Retinal pigment epithelial cell (primary cell): ENCODE data around the gene FJX1.
A peak's percentile ranks its signal among the peaks of the same experiment; 100 is the strongest.

Source experiments
- DNase-seq: peaks from one replicate; pipeline ENCODE4 v3.0.0-alpha.2; 2010; ENCODE audit warnings: low read depth
- H3K4me3 ChIP-seq: 2 replicates; pipeline ENCODE4 v1.5.1; 2011; ENCODE audit warnings: mild to moderate bottlenecking, low read length, control low read depth, moderate library complexity
- TF ChIP-seq, protein P1 (sequence below): conservative IDR thresholded peaks from 2 replicates; pipeline ENCODE4 v1.5.1; 2011; ENCODE audit warnings: low read depth, low read length, control low read depth, inconsistent platforms

The FJX1 gene

DNA sequence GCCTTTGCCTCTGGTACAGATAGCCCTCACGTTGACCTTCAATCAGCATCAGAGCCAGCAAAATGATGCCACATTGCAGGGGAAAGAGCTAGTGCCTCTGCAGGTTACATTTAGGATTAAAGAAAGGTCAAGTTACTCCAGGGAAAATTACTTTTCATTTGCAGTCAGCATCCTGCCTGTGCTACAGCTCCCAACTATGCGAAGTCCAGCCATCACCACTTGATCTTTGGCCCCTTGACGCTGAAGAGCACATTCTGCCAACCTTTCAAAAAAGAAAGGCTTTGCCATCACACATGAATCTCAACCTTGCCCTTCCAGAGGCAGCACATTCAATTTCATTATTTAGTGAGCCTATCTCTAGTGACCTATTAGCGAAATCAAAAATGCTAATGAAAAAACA lies 11.3 kb downstream of the FJX1 start:
- TF ChIP-seq, protein P1, sequence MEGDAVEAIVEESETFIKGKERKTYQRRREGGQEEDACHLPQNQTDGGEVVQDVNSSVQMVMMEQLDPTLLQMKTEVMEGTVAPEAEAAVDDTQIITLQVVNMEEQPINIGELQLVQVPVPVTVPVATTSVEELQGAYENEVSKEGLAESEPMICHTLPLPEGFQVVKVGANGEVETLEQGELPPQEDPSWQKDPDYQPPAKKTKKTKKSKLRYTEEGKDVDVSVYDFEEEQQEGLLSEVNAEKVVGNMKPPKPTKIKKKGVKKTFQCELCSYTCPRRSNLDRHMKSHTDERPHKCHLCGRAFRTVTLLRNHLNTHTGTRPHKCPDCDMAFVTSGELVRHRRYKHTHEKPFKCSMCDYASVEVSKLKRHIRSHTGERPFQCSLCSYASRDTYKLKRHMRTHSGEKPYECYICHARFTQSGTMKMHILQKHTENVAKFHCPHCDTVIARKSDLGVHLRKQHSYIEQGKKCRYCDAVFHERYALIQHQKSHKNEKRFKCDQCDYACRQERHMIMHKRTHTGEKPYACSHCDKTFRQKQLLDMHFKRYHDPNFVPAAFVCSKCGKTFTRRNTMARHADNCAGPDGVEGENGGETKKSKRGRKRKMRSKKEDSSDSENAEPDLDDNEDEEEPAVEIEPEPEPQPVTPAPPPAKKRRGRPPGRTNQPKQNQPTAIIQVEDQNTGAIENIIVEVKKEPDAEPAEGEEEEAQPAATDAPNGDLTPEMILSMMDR, result no peak
- no peak for DNase-seq

DNA sequence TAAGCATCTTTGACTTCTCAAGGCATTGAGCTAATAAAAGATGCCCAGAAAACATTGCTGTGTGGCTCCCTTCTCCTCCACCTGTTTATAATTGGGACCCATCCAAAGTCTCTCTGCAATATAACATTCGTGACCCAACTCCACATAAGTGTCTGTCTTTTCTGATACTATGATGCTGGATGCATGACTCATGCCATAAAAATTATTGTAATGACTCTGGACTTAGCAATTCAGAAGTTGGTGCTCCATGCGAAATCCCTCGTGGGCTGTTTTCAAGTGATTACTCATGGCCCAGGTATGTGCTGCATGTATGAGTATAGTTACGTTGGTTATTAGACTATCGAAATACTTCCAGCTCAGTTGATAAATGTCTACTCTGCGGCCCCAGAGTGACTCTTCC lies 11.7 kb downstream of the FJX1 start:
- no peak overlapping the region for H3K4me3 ChIP-seq
- TF ChIP-seq, protein P1, result no peak
- peak; percentile 99 for DNase-seq

More for the DNA sequence above, 11.3 kb downstream of the FJX1 start:
- no peak overlapping the region for H3K4me3 ChIP-seq

DNA sequence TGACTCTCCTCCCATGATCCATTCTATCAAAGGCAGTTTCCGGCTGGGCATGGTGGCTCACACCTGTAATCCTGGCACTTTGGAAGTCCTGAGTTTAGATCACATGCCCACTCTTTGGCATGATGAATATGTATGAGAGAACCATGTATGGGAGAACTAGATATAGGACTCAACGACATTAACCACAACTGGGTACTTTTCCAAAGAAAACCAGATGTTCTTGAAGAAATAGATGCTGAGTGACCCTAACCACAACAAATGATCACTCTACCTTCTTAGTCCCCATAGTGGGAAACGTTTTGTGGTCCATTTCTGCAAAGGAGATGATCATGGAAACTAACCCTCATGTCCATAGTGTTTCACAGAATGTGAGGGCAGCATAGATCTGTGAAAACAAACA lies 13.6 kb downstream of the FJX1 start:
- no peak for DNase-seq
- TF ChIP-seq, protein P1, result no peak
- H3K4me3 ChIP-seq, result no peak overlapping the region

DNA sequence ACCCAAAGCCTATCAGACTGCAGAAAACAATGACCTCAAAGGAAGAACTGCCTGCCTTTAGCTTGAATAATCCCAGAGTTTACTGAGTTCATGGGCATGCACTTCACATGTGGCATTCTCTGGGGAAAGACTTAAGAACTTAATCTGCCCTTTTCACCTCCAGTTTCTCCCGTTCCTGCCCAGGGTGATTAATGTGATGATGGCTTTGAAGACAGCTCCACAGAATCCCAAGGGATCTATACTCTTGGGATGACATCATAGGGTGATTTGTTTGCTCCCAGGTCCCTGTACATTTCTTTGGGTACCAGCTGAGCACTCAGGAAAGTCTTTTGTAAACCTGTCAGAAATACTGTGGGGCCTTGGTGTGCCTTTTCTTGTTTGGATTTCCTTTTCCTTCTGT lies 14.0 kb downstream of the FJX1 start:
- H3K4me3 ChIP-seq, result no peak overlapping the region
- TF ChIP-seq, protein P1, result no peak
- peak; percentile 90 for DNase-seq

DNA sequence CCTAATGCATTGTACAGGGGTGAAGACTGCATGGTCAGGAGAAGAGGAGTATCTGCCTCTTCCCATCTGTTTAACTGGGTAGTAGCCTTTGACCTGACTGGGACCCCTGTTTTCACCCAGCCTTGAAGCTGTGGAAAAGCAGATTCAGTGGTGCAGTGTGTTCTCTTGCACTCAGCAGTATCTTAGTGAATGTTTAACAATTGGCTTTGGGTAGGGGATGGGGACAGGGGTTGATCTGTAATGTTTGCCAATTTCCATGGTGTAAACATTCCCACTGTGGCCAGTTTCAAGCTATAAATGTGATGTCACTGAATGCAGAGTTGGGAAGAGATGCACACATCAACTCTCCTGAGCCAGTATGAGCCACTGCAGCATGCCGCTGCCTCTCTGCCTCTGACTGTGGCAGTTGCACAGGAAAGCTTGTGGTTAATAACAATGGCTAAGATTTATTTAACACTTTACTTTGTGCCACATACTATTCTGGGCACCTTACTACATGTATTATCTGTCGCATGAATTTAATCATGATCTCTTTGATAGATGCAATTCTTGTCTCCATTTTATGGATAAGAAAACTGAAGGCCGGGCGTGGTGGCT lies 15.7 kb downstream of the FJX1 start:
- DNase-seq, result no peak
- TF ChIP-seq, protein P1, result no peak
- no peak overlapping the region for H3K4me3 ChIP-seq

DNA sequence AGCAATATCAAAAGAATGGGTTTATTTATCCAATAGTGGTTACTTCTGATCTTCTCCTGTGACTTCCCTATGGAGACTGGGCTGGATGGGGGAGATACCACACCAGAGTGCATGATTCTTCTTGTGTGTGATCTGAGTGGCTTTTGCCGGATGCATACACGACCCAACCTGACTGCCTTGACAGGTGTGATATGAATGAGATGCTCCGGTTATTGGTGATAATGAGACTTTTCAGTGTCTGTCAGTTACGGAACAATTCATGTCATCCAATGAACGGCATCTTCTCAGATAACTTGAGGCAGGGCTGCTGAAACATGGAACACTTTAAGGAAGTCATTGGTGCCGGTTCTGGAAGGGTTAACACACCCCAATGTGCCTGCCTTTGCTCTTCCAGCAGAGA lies 17.7 kb downstream of the FJX1 start:
- TF ChIP-seq, protein P1, result no peak
- no peak for DNase-seq
- H3K4me3 ChIP-seq, result no peak overlapping the region

DNA sequence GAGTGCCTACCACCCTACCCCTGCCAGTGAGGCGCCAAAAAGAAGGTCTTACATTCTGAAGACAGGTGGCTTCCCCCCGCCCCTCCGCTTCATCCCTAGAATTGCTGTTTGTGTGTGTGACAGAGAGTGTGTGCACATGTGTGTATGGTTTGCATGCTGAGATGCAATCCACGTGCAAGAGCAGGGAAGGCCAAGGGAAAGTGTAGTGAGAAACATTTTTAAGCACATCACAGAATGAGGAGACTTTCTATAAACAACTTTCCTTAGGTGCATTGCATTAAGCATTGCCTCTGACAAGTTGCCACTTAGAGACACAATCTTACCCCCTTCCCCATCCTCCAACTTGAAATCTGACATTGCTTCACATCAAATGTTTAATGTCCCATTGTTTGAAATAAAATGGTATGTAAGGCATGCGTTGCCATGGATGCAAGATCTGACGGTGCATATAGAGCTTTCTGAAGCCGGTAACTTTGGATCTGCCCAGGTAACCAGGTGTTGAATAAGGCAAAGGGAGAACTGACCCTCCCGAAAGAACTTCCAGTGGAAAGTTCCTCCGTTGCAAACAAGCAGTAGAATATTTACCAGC lies 21.4 kb downstream of the FJX1 start:
- TF ChIP-seq, protein P1, result no peak
- H3K4me3 ChIP-seq, result no peak overlapping the region
- no peak for DNase-seq
